Caco-2 (cell line): ENCODE measurements around the gene FAM221B. TPM values are rescaled to one million over a fixed set of nuclear protein-coding genes. Genes with fewer than 3 reads are reported as not detected.
A peak's percentile ranks its signal among the peaks of the same experiment; 100 is the strongest.

ENCODE experiments used
- BruUV-seq: library from RNA; stranded (reverse); fragments of 400-500 nt; replicated peaks from 2 replicates; lab custom pipeline; 2021; lab: Mats Ljungman, UMichigan
- CTCF ChIA-PET: fragments of 300-600 bp; sonication (Branson Sonifier 250); formaldehyde crosslinking; loops from one replicate; lab custom pipeline; 2022; ENCODE audit warnings: antibody characterized with exemption; lab: Charles Lee
- POLR2A ChIA-PET: fragments of 300-600 bp; sonication (Branson Sonifier 250); formaldehyde crosslinking; loops from one replicate; lab custom pipeline; 2022; ENCODE audit warnings: antibody characterized with exemption; lab: Charles Lee
- DNase-seq, 2 experiments: peaks; one replicate each; pipeline versions ENCODE4 v3.0.0 to v3.0.0-alpha.2; 2020 to 2022
- H3K27me3 ChIP-seq: replicated peaks from 2 replicates; pipeline ENCODE4 v1.6.0; 2011; ENCODE audit warnings: low read length; ENCODE audit not compliant: control insufficient read depth, insufficient read depth
- H3K36me3 ChIP-seq: 2 replicates; pipeline ENCODE4 v1.5.1; 2011; ENCODE audit warnings: low read length; ENCODE audit not compliant: control insufficient read depth, insufficient read depth
- H3K4me1 ChIP-seq: fragments of 250-450 bp; sonication (Bioruptor Pico); 2 replicates; pipeline ENCODE4 v1.5.1; 2020; ENCODE audit warnings: mild to moderate bottlenecking
- H3K4me3 ChIP-seq: 2 replicates; pipeline ENCODE4 v1.5.1; 2011; ENCODE audit warnings: low read depth, mild to moderate bottlenecking, control low read depth, low read length
- H3K9me3 ChIP-seq: fragments of 250-450 bp; sonication (Bioruptor Pico); 2 replicates; pipeline ENCODE4 v1.5.1; 2020; ENCODE audit warnings: mild to moderate bottlenecking, moderate library complexity
- H3K27ac Mint-ChIP-seq: one replicate; pipeline ENCODE4 v1.8.0; 2022; ENCODE audit warnings: mixed read lengths; ENCODE audit not compliant: unreplicated experiment
- H3K27me3 Mint-ChIP-seq: one replicate; pipeline ENCODE4 v1.8.0; 2022; ENCODE audit warnings: mixed read lengths; ENCODE audit not compliant: insufficient read depth, unreplicated experiment
- H3K36me3 Mint-ChIP-seq: one replicate; pipeline ENCODE4 v1.8.0; 2022; ENCODE audit warnings: mild to moderate bottlenecking, mixed read lengths; ENCODE audit not compliant: insufficient read depth, unreplicated experiment
- H3K4me1 Mint-ChIP-seq: one replicate; pipeline ENCODE4 v1.8.0; 2022; ENCODE audit warnings: low read depth, mixed read lengths; ENCODE audit not compliant: unreplicated experiment
- H3K4me3 Mint-ChIP-seq: one replicate; pipeline ENCODE4 v1.8.0; 2022; ENCODE audit warnings: mild to moderate bottlenecking, moderate library complexity, mixed read lengths; ENCODE audit not compliant: unreplicated experiment
- H3K9me3 Mint-ChIP-seq: one replicate; pipeline ENCODE4 v1.8.0; 2022; ENCODE audit warnings: mixed read lengths; ENCODE audit not compliant: unreplicated experiment
- intact Hi-C: fragments of 100-400 bp; cut with micrococcal nuclease; formaldehyde crosslinking; loops from one replicate; pipeline ENCODE4 v1.10.0; 2022; ENCODE audit not compliant: unreplicated experiment
- total RNA-seq: library from RNA; stranded (reverse); gene quantifications from 2 replicates; pipeline ENCODE4 v1.2.3, GENCODE V29; 2022
- TF ChIP-seq, protein P1 (sequence below), 2 experiments: fragments of 200-600 bp in 1 of 2; IDR thresholded peaks; 1 replicate in 1 of 2; 2 replicates in 1 of 2; pipeline versions ENCODE4 v1.5.1 to v1.8.0; 2011 to 2022; ENCODE audit warnings: antibody characterized with exemption in 1 of 2, control low read depth in 1 of 2, inconsistent platforms in 1 of 2, low read depth in 1 of 2, low read length in 1 of 2, mild to moderate bottlenecking in 1 of 2, moderate library complexity in 1 of 2; ENCODE audit not compliant: insufficient read depth in 1 of 2, severe bottlenecking in 1 of 2, unreplicated experiment in 1 of 2

The FAM221B gene
- total RNA-seq, 1 experiment from 2014 or later, result not detected

DNA sequence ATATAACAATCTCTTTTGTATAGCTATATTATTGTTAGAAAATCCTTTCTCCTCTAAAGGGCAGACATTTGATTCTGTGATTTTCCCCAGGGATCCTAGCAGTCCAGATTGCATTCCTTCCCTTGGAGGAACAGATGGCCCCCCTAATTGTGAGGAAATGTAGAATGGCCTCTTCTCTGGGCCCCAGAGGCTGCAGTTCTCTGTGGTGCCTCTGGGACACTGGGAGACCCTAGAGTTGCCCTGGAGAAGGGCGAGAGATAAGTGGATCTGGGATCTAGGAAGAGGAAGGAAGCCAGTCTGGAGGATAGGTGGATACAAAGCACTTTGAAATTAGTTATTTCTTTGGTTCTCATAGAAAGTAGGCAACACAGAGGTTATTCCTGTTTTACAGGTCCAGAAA, 11.8 kb downstream of the FAM221B start:
- no peak overlapping the region for H3K4me3 Mint-ChIP-seq

DNA sequence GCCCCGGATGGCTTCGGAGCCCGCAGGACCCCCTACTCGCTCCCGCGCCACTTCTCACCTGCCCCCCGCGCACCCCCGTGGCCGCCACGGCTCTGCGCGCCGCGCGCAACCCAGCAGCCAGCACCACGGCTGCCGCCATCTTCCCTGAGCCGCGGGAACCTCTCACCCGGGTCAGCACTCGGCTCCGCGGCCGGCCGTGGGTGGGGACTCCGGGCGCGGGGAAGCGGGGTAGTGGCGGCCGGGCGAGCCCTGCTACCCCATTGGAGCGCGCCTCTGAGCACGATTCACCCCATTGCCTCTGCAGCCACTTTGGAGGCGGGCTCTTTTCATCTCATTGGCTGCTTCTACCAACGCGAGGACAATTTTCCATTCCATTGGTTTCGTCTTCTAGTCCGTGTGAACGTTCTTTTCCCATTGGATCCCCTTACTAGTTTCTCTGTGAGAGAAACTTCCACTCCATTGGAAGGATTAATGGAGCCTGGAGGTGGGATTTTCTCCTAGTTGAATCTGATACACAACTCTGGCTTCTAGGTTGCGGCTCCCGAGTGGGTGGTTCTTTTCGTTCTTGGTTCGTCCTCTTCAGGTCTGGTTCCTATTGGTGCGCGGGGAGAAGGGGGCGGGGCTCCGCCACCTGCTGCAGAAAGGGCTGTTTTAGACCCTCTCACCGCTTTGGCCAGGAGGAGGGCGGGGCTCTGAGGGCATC, 13.5 kb downstream of the FAM221B start, which contains the start of gene HINT2:
Gene HINT2 (minus strand): TSS at position 202 of the 703 bp plus-strand sequence. CDS start 63 bp downstream, at position 139.
- CTCF ChIA-PET, result interaction anchor here (0.6 to 4.6 kb wide), 17 partner anchors 8 to 211 kb away, joined by 3 to 77 read pairs (median 6); partner anchors contain the start of genes FAM221B and TMEM8B
- Mint-ChIP-seq H3K4me1 (peaks cover 14% of the 10 kb centered on the region), H3K27ac (peak within 1 kb of the TSS; percentile 93), H3K9me3 (no peaks in the 10 kb centered on the region), H3K4me3 (peak within 1 kb of the TSS; percentile 93), H3K27me3 (no peaks in the 10 kb centered on the region), H3K36me3 (peaks cover 24% of the 10 kb centered on the region)
- no peaks in the 10 kb centered on the region for H3K9me3 ChIP-seq
- peak; percentile 98 to 99 for DNase-seq
- intact Hi-C loops, result loop anchor here (1.0 to 5.0 kb wide), 5 partner anchors 14 to 156 kb away; partner anchors contain the start of genes CCDC107, GBA2, RGP1 and RMRP
- TF ChIP-seq, protein P1, sequence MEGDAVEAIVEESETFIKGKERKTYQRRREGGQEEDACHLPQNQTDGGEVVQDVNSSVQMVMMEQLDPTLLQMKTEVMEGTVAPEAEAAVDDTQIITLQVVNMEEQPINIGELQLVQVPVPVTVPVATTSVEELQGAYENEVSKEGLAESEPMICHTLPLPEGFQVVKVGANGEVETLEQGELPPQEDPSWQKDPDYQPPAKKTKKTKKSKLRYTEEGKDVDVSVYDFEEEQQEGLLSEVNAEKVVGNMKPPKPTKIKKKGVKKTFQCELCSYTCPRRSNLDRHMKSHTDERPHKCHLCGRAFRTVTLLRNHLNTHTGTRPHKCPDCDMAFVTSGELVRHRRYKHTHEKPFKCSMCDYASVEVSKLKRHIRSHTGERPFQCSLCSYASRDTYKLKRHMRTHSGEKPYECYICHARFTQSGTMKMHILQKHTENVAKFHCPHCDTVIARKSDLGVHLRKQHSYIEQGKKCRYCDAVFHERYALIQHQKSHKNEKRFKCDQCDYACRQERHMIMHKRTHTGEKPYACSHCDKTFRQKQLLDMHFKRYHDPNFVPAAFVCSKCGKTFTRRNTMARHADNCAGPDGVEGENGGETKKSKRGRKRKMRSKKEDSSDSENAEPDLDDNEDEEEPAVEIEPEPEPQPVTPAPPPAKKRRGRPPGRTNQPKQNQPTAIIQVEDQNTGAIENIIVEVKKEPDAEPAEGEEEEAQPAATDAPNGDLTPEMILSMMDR (IDR thresholded peaks at IDR 0.05; ENCODE audit: insufficient read depth in 1 of 2, low read depth in 1 of 2, low read length in 1 of 2, severe bottlenecking in 1 of 2, unreplicated experiment in 1 of 2), result no peak
- no peaks in the 10 kb centered on the region for H3K36me3 ChIP-seq
- BruUV-seq, result no TSS peak
- peak within 1 kb of the TSS; percentile 79 for H3K4me3 ChIP-seq
- peaks cover 20% of the 10 kb centered on the region for H3K4me1 ChIP-seq
- no peaks in the 10 kb centered on the region for H3K27me3 ChIP-seq
- POLR2A ChIA-PET, result interaction anchor here (0.5 to 1.2 kb wide), 6 partner anchors 13 to 259 kb away, joined by 3 to 5 read pairs (median 4); partner anchors contain the start of genes CREB3, FAM221B, GBA2 and RGP1

More for the DNA sequence above, 11.8 kb downstream of the FAM221B start:
- no TSS peak for BruUV-seq
- peaks cover 24% of the 10 kb centered on the region for H3K36me3 Mint-ChIP-seq
- no peak overlapping the region for H3K4me3 ChIP-seq
- peak in 1 of 2 experiments; percentile 30 for DNase-seq
- intact Hi-C loops, result loop anchor here (5.0 kb wide), 1 partner anchor 69 kb away; the partner anchor contains the start of genes GBA2 and RGP1
- no peaks in the 10 kb centered on the region for H3K9me3 ChIP-seq
- H3K4me1 ChIP-seq, result peaks cover 20% of the 10 kb centered on the region
- H3K27me3 ChIP-seq, result no peaks in the 10 kb centered on the region
- ChIA-PET POLR2A (no interaction called here), CTCF (interaction anchor here (1.2 kb wide), 1 partner anchor 66 kb away, joined by 4 read pairs; no protein-coding TSS in a partner anchor)
- TF ChIP-seq, protein P1 (IDR thresholded peaks at IDR 0.05; ENCODE audit: insufficient read depth in 1 of 2, low read depth in 1 of 2, low read length in 1 of 2, severe bottlenecking in 1 of 2, unreplicated experiment in 1 of 2), result peak in 1 of 2 experiments; percentile 37
- peaks cover 14% of the 10 kb centered on the region for H3K4me1 Mint-ChIP-seq
- H3K27ac Mint-ChIP-seq, result no peak overlapping the region
- H3K27me3 Mint-ChIP-seq, result no peaks in the 10 kb centered on the region
- H3K9me3 Mint-ChIP-seq, result no peaks in the 10 kb centered on the region
- H3K36me3 ChIP-seq, result no peaks in the 10 kb centered on the region
